Measurements from ENCODE around the gene JUND.

The JUND gene

DNA sequence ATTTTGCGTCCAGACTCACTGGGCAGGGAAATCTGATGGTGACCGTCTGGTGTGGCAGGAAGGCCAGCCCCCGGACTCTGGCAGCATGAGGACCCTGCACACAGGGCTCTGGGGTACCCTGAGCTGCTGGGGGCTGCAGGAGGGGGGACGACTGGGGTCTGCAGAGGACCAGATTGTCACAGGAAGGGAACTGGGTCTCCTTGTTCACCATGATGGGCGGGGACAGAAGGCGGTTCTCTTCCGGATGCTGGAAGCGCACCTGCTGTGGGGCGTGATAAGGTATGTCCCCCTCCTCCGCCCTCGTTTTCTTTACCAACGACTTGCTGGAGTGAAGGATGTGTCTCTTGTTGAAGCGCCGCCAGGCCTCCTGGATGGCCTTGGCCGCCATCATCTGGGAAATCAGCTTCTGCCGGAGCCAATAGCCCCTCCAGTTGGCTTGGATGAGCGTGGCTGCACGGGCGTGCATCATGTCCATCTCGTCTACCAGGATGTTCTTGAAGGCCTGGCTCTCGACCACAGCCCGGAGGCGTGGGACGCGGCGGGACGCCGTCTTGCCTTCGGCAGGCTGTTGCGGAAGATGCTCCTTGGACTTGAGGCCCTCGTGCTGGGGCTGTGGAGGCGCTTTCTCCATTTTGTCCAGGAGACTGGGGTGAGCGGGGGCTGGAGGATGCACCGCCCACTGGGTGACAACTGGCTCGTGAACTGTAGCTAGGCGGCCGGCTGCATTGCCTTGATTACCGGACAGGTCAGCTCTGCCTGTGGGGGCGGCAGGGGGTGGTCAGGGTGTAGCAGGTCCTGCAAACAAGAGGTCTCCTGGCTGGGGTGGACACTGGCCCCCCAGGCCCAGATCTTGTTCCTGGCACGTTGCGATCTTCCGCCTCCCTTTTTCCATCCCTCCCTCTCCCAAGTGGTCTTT is 14.4 kb downstream of the JUND start:
- DNase-seq, result no peak

DNA sequence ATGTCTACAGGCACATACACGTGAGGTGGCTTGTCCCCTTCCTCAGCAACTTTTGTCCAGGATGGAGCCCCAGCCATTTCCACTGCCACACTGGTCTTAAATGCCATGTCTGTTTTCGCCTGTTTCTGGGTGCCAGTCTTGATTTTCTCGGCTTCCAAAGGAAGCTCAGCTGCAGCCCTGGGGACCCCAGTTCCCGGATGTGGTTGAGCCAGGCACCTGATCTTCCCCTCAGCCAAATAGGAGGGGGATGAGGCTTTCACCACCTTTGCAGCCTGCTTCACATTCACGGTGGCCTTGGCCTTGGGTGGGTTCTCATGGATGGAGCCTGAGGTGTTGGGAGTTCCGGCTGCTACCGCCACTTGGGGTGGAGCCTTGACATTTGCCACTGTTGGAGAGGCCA is 15.8 kb downstream of the JUND start:
- no peak for DNase-seq

DNA sequence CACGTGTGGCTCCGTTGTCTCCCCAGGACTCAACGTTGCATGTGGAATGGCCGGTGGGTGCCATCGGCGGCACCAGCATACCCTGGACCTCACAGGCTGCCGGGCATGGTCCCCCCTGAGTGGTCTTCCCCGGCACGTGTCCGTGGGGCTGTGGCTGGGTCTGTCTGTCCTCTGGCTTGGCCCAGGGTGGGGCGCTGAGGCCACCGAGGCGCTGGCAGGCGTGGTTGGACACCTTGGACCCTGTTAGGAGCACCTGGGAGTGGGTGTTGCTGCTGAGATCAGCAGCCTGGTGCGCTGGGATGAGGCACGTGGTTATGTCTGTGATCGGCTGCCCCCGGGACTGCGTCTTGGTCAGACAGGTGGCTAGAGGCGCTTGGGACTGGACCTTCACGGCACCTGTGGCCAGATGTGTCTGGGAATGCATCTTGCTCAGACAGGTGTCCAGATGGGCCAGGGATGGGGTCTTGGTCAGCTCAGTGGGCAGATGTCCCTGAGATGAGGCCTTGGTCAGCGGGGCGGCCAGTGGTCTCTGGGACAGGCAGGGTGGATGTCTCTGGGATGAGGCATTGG is 16.4 kb downstream of the JUND start:
- DNase-seq, result no peak

DNA sequence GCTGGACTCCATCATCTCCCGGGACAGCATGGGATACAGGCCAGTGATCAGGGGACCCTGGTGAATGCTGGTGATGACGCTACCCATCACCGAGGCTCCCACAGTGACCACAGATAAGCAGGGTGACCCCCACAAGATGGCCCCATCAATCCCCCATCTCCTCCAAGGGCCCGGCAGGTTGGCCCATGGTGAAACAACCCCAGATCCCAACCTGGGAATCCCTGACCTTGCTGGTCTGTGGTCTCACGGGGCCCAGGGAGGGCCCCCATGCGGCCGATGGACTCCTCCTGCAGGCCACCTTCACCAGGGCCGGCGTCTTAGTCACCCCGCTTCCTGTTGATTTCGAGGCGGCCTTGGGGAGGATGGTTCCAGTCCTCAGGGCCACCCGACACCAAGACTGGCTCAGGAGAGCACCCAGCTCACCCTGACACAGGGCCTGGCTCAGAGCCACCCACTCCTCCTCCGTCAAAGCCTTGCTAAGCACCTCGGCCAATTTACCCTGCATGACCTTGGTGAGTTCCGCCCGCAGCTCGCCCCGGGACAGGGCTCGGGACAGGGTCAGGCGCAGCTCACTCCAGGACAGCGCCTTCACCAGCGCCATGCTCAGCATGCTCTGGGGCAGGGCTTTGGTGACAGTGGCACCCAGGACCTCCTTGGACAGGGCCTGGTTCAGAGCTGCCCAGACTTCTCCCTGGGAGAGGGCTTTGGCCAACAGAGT is 17.1 kb downstream of the JUND start:
- peak; percentile 26 for DNase-seq

DNA sequence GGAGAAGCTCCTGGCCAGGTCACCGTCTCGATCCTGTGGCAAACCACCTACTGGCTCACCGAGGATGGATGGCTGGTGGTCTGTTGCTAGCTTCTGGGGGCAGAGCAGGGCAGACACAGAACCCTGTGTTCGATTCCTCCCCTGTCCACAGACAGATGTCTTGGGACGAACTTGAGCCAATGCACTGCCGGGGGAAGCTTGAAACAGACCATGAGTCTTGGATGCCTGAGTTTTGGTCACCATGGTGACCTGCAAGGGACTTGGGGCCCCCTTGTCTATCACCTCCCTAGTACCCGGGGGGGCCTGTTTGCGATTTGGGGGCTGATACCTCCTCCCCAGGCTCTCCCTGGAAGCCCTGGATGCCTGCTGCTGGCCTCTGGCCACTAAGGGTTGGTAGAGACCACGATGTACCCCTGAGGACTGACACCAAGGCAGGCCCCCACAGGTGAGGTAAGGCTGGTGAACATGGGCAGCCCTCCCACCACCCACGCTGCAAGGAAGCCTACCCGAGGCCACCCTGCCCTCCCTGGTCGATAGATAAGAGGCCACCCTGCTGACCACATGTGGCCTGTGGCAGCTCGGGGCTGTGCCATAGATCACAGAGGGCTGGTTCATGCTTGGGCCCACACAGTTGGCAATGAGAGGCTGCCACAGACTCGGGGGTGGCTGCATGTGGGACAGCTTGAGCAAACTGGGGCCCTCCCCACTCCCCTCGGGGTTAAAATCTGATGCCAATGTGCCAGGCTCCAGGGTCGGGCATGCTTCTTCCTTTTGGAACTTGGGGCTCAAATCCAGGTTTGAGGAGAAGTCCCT is 17.9 kb downstream of the JUND start:
- DNase-seq, result no peak

DNA sequence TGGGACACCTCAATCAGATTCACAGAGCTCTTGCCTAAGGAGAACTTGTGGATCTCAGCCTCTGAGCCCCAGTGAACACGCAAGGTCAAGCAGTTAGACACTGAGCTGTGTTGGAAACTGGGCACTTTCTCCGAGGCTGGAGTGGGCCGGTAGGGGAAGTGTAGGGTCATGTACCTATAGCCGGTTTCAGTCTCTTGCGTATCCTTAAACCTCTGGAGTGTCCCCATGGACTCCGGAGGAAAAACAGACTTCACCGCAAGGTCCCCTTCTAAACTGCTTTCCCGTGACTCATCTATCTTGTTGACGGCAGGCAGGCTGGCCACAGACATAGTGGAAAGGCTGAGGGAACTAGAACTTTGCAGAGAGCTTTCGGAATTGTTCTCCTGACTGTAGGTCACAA is 18.5 kb downstream of the JUND start:
- DNase-seq, result no peak

DNA sequence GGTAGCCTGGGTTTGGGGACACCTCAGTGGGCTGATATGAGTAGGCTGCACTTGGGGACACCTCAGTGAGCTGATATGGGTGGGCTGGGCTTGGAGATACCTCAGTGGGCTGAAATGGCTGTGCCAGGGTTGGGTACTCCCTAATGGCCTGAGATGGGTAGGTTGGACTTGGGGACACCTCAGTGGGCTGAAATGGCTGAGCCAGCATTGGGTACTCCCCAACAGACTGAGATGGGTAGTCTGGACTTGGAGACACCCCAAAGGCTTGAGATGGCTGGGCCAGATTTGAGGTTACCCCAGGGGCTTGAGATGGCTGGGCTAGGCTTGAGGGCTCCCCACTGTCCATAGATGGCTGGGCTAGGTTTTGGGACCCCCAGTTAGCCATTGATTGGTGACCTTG is 19.3 kb downstream of the JUND start:
- no peak for DNase-seq

DNA sequence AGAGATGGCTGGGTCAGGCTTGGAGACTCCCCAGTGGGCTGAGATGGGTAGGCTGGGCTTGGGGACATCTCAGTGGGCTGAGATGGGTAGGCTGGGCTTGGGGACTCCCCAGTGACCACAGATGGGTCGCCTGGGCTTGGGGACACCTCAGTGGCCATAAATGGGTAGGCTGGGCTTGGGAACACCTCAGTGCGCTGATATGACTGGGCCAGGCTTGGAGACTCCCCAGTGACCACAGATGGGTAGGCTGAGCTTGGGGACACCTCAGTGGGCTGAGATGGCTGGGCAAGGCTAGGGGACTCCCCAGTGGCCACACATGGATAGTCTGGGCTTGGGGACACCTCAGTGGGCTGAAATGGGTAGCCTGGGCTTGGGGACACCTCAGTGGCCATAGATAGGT is 19.9 kb downstream of the JUND start:
- DNase-seq, result no peak

DNA sequence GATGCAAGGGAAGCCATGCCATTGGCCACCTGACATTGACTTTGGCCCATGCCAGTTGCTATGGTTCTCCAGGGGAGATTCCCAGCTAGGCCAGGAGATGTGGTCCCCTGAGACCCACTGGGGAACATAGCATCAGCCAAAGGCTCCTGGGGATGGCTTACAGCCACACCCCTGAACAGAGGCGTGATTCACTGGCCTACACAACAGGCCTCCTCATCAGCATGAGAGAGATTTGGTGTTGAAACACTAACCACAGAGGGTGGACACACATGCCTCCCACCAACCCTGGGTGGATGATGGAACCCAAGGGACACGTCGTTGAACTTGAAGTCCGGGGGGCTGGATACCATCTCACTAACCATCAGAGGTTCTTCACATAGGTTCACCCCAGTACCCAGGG is 21.5 kb downstream of the JUND start:
- DNase-seq, result no peak

DNA sequence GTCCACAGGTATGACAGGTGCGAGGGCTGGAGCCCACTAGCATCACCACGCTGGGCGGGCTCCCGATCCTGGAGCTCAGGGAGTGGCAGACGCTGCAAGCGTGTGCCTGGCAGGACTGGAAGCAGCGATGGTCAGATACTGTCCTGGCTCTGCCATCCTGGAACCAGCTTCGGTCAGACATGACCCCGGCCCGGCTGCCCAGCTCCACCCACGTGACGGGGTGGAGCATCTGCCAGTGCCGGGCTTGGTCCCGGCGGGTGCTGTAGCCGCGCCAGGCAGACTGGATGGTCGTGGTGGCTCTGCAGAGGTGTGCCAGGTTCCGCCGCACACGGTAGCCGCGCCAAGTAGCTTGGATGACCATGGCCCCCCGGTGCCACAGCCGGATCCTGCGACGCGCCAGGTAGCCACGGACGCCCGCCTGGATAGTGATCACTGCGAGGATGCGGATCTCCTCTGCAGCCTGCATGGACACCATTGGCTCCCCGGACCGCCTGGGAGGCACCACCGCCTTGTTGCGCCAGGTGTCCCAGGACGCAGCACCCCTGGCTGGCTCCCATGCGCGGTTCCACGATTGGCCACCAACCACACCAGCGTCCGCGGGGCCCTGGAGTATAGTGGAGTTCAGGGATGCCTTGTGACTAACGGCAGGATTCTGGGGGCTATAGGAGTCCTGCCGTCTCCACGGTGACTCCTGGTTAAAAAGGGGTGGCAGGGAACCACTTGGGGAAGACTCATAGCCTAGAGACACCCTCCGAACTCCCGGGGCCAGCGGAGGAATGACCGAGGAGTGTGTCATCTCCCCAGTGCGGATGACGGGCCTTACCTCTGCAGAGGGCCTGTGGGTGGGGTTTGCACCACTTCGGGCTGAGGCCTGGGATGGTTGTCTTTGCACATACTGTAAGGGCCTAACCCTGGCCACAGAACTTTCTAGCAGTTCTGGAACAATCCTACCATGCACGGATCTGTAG is 23.6 kb downstream of the JUND start:
- no peak for DNase-seq

DNA sequence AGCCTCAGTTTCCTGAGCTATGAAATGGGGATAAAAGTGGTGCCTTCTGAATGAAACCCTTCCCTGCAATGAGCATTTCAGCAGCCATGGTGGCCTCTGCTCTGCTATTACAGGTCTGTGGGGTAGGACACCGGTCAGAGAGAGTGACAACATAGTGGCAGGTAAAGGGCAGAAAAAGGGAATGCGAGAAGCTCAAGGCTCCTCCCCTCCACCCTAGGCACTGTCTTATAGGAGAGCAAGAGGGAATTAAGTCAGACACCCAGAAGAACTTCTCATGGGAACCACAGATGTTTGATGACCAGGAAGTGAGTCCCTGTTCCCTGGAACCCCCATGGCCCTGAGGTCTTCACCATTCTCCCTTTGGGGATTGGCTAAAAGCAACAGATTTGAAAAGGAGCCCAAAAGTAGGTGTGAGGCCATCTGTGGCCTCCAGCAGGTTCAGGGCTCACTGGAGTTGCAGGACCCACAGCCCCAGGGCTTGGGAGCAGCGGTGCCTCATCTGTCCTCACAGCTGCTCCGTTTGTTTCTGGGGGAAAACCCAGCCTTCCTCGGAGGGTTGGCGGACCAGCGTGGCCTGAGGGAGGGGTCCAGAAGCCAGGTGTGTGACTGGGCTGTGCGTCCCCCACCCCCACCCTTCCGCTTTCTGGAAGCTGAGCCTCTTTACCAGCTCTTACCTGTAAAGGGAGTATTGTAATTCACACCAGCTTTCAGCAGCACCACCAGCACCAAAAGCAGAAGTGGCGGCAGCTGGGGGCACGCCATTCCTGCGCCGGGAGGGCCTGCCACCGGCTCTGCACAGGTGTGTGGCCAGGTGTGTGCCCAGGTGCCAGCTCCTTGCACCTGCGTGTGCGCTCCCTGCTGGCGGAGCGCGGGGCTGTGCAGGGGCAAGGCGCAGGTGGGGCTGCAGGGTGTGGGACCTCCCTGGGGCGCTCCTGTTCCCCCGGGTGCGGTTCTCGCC is 26.6 kb downstream of the JUND start:
- DNase-seq, result peak; percentile 89

DNA sequence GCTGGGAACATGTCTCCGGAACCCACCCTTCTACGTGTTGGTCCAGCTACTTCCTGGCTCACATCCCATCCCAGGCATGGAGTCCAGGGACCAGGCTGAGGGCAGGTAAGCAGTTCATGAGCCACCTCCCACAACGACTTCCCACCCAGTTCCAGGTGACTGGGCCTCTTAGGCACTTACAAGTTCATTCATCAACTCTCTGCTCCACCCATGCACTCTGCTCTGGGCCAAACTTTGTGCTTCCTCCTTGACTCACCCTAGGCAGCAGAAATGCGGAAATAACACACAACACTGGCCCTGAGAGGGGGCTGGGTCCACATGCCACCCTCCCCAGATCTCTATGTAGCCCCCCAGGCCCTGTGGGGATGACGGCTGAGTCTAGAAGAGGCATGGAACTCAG is 27.7 kb downstream of the JUND start:
- peak; percentile 34 for DNase-seq

DNA sequence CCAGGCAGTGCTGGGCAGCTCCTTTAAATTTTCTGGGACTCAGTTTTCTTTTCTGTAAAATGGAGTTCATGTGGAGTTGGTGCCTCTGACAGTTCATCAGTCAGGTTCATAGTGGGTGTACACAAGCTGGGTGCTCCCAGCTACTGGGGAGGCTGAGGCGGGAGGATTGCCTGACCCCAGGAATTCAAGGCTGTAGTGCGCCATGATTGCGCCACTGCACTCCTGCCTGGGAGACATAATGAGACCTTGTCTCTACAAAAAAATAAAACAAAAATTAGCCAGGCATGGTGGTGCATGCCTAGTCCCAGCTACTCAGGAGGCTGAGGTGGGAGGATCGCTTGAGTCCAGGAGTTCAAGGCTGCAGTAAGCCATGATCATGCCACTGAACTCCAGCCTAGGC is 28.3 kb downstream of the JUND start:
- no peak for DNase-seq

DNA sequence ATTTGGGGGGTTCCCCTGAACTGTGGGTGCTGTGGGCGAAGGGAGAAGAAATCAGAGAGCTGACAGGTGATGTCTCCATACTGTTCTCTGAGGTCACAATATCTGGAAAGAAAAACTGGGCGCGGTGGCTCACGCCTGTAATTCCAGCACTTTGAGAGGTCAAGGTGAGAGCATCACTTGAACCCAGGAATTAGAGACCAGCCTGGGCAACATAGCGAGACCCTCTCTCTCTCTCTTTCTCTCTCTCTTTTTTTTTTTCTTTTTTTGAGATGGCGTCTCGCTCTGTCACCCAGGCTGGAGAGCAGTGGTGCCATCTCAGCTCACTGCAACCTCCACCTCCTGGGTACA is 29.1 kb downstream of the JUND start:
- DNase-seq, result no peak

DNA sequence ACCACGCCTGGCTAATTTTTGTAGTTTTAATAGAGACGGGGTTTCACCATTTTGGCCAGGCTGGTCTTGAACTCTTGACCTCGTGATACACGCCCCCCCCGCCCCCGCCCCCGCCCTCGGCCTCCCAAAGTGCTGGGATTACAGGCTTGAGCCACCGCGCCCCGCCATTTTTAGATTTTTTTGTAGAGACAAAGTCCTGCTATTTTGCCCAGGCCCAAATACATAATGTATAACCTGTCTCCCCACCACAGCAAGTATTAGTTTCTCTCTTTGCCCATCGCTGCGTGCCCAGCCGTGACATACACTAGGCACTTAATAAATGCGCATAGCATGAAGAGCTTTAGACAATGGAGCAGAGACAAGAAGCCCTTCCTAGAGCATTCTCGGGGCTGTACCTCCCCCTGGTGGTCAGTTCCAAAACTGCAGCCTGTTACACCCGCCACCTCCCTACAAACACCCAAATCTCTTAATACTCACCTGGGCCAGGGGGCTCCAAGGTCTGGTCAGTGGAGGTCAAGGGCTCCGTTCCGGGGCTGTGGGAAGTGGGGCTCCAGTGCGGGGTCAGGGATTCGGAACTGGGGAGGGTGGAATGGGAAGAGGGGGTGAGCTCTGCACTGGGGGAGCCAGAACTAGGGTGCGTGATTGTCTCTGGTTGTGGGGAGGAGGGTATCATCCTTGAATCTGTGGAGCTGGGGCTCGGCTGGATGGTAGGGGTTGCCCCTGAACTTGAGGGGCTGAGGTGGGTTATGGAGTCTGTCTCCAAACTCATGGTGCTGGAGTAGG is 29.6 kb downstream of the JUND start:
- peak; percentile 75 for DNase-seq

DNA sequence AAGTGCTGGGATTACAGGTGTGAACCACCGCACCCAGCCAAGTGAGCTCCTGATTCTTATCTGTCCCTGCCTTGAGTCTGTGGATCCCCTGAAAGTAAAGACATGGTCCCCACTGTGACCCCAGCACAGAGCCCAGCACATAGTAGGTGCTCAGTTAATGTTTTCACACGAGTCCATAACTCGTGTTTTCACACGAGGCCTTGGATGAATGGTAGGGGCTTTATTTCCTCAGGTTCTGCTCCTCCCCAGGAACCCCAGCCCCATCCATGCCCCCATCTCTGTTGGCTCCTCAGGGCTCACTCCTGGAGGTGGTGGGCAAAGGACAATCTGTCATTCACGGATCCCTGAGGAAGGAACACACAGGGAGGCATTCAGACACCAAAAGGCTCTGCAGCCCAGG is 31.6 kb downstream of the JUND start:
- no peak for DNase-seq

DNA sequence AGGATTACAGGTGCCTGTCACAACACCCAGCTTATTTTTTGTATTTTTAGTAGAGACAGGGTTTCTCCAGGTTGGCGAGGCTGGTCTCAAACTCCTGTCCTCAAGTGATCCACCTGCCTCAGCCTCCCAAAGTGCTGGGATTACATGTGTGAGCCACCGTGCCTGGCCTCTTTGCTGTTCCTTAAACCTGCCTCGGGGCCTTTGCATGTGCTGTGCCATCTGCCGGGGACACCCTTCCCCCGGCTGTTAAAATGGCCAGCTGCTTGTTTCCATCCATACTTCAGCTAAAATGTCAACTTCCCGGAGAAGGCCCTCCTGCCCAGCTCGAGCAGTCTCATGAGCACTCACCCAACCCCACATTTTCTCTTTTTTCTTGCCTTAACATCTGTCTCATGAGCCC is 36.1 kb downstream of the JUND start:
- DNase-seq, result no peak

DNA sequence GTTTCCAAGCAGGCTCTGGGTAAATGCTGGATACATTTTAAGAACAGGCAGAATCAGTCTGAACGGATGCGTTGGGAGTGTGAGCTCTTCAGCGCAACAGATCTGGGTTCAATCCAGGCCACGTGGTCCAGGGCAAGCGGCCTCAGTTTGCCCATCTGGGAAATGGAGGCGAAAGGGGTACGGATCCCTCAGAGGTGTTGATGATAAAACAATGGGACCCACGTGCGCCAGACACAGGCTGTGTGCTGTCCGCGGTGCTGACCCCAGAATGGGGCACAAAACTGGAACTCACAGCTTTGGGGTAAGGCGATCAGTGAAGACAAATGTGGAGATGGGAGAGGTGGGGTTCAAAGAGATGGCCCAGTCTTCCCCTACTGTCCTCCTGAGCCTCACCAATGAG is 42.1 kb downstream of the JUND start:
- DNase-seq, result no peak

DNA sequence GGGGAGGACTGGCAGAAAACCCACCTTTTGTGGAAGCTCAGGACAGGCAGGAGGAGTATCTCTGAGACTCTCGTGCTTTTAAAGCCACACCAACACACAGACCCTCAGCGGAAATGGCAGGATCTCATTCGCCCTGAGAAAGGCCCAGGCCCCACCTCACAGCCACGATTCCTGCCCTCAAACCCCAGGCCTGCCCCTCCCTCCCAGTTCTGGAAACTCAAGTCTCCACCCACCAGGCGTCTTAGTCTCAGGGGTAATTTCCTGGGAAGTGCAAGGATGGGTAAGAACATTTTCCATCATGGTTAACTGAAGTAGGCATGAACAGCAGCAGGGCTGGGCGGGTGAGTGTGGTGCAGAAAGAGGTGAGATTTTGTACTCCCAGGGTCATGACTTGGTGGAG is 47.2 kb downstream of the JUND start:
- DNase-seq, result no peak

DNA sequence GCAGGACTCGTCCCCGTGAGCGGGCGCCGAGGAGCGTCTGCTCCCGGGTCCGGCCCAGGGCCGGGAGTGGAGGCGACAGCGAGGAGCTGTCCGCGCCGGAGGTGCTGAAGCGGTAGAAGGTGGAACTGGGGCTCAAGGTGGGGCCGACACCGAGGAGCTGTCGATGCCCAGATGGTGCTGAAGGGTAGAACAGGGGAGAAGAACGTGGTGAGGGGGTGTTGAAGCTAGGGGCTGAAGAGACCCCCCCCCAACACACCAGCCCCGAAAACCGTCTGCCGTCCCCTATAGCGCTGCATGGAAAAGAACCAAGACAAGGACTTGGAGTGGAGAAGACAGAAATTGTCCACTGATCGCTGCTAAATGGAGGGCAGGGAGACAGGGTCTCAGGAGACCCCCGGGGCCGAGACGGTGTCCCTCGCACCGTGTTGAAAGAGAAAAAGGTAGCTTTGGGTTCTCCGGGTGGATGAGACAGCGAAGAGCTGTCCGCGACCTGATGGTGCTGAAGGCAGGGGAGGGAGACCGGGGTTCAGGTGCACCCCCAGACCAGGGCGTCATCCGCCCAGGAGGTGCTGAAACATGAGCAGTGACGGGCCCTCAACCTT is 48.1 kb downstream of the JUND start:
- peak; percentile 83 for DNase-seq

Measured in RPMI8226 (cell line).